CD4-positive, alpha-beta memory T cell (primary cell): ENCODE results near the gene SCN8A. TPM values are rescaled to one million over a fixed set of nuclear protein-coding genes. Genes with fewer than 3 reads are reported as not detected.

ENCODE experiments used
- CTCF ChIA-PET: fragments of 350-600 bp; sonication (Branson Sonifier 250); formaldehyde crosslinking; loops from one replicate; lab custom pipeline; 2021; ENCODE audit warnings: inconsistent platforms; ENCODE audit not compliant: partially characterized antibody; lab: Charles Lee
- POLR2A ChIA-PET: fragments of 350-600 bp; sonication (Branson Sonifier 250); formaldehyde crosslinking; loops from one replicate; lab custom pipeline; 2021; ENCODE audit not compliant: partially characterized antibody; lab: Charles Lee
- DNase-seq, 5 donors: peaks; one replicate each; pipeline versions ENCODE4 v3.0.0 to v3.0.0-alpha.2; 2020 to 2022; ENCODE audit warnings: mixed read lengths in 1 of 5
- H3K27ac ChIP-seq: one replicate; pipeline ENCODE4 v1.7.0; 2013; ENCODE audit warnings: low read depth, low read length
- H3K27me3 ChIP-seq: 2 replicates; pipeline ENCODE4 v1.7.0; 2013; ENCODE audit warnings: mild to moderate bottlenecking, low read length, moderate library complexity; ENCODE audit not compliant: insufficient read depth
- H3K36me3 ChIP-seq: 2 replicates; pipeline ENCODE4 v1.7.0; 2013; ENCODE audit warnings: mild to moderate bottlenecking, low read length, moderate library complexity; ENCODE audit not compliant: insufficient read depth
- H3K4me1 ChIP-seq: 2 replicates; pipeline ENCODE4 v1.7.0; 2013; ENCODE audit warnings: mild to moderate bottlenecking, low read length, moderate library complexity; ENCODE audit not compliant: insufficient read depth
- H3K4me3 ChIP-seq, 2 donors: one replicate each; pipeline ENCODE4 v1.7.0; 2013; ENCODE audit warnings: low read length in 2 of 2, mild to moderate bottlenecking in 1 of 2
- H3K9me3 ChIP-seq, 2 donors: one replicate each; pipeline ENCODE4 v1.7.0; 2013; ENCODE audit warnings: low read length in 2 of 2, control low read depth in 1 of 2; ENCODE audit not compliant: control insufficient read depth in 1 of 2
- H3K27ac Mint-ChIP-seq, 7 donors: one replicate each; pipeline ENCODE4 v1.8.0; 2020 to 2021; ENCODE audit warnings: mixed read lengths in 7 of 7, mild to moderate bottlenecking in 6 of 7, inconsistent platforms in 3 of 7, moderate library complexity in 3 of 7
- H3K27me3 Mint-ChIP-seq, 2 donors: one replicate each; pipeline ENCODE4 v1.8.0; 2020 to 2021; ENCODE audit warnings: mixed read lengths in 2 of 2
- H3K36me3 Mint-ChIP-seq, 2 donors: one replicate each; pipeline ENCODE4 v1.8.0; 2020 to 2021; ENCODE audit warnings: mixed read lengths in 2 of 2, inconsistent platforms in 1 of 2, mild to moderate bottlenecking in 1 of 2
- H3K4me1 Mint-ChIP-seq, 4 donors: one replicate each; pipeline ENCODE4 v1.8.0; 2020 to 2021; ENCODE audit warnings: mixed read lengths in 4 of 4, mild to moderate bottlenecking in 1 of 4
- H3K4me3 Mint-ChIP-seq, 8 donors: one replicate each; pipeline ENCODE4 v1.8.0; 2020 to 2021; ENCODE audit warnings: mixed read lengths in 8 of 8, mild to moderate bottlenecking in 7 of 8, moderate library complexity in 6 of 8, inconsistent platforms in 3 of 8
- H3K9me3 Mint-ChIP-seq, 8 donors: one replicate each; pipeline ENCODE4 v1.8.0; 2020 to 2021; ENCODE audit warnings: mixed read lengths in 8 of 8, mild to moderate bottlenecking in 5 of 8, inconsistent platforms in 3 of 8, moderate library complexity in 1 of 8
- intact Hi-C: fragments of 100-400 bp; cut with micrococcal nuclease; formaldehyde crosslinking; loops from one replicate; pipeline ENCODE4 v1.15.1; 2023
- polyA plus RNA-seq, 2 donors: library from polyadenylated mRNA; unstranded; fragments of 300-500 nt; fragmentation: Illumina TruSeq; gene quantifications; one replicate each; pipeline ENCODE4 v1.2.3, GENCODE V29; 2021
- total RNA-seq, 2 experiments: library from RNA; stranded (reverse); gene quantifications; one replicate each; pipeline ENCODE4 v1.2.3, GENCODE V29; 2021

SCN8A gene
- total and polyA plus RNA-seq, 4 experiments from 2014 or later: 0.04 to 1.00 (median 0.24) TPM

GRCh38 chr12:51689983-51690382 is 99.0 kb downstream of the SCN8A start:
- no peaks in the 10 kb centered on the region for H3K9me3 ChIP-seq
- ChIA-PET POLR2A (no interaction called here), CTCF (no interaction called here)
- no peak overlapping the region for H3K27ac ChIP-seq
- H3K4me3 Mint-ChIP-seq: no peak overlapping the region
- no peaks in the 10 kb centered on the region for H3K9me3 Mint-ChIP-seq
- H3K4me1 Mint-ChIP-seq: peaks cover 0 to 12% (median 3%) of the 10 kb centered on the region in 4 donors
- no peak overlapping the region for H3K27ac Mint-ChIP-seq
- H3K4me1 ChIP-seq: no peaks in the 10 kb centered on the region
- no peak for DNase-seq
- H3K27me3 ChIP-seq: no peaks in the 10 kb centered on the region
- H3K4me3 ChIP-seq: no peak overlapping the region
- H3K36me3 ChIP-seq: no peaks in the 10 kb centered on the region
- intact Hi-C loops: no loop called here
- no peaks in the 10 kb centered on the region for H3K27me3 Mint-ChIP-seq
- H3K36me3 Mint-ChIP-seq: no peaks in the 10 kb centered on the region

GRCh38 chr12:51692016-51692415 is 101.0 kb downstream of the SCN8A start:
- Histone ChIP-seq H3K9me3 (no peaks in the 10 kb centered on the region), H3K4me3 (no peak overlapping the region), H3K36me3 (no peaks in the 10 kb centered on the region), H3K27me3 (no peaks in the 10 kb centered on the region), H3K27ac (no peak overlapping the region), H3K4me1 (no peaks in the 10 kb centered on the region)
- H3K36me3 Mint-ChIP-seq: no peaks in the 10 kb centered on the region
- ChIA-PET POLR2A (no interaction called here), CTCF (interaction anchor here (1.2 kb wide), 1 partner anchor 10 kb away, joined by 3 read pairs; no protein-coding TSS in a partner anchor)
- H3K9me3 Mint-ChIP-seq: peaks cover 0 to 3% (median 0%) of the 10 kb centered on the region in 8 donors
- intact Hi-C loops: no loop called here
- no peak overlapping the region for H3K4me3 Mint-ChIP-seq
- peaks cover 0 to 4% of the 10 kb centered on the region in 2 donors for H3K27me3 Mint-ChIP-seq
- DNase-seq: no peak
- no peak overlapping the region for H3K27ac Mint-ChIP-seq
- H3K4me1 Mint-ChIP-seq: peaks cover 0 to 8% (median 2%) of the 10 kb centered on the region in 4 donors

GRCh38 chr12:51693569-51693968 is 102.5 kb downstream of the SCN8A start:
- no peaks in the 10 kb centered on the region for H3K27me3 ChIP-seq
- Mint-ChIP-seq H3K4me1 (no peaks in the 10 kb centered on the region), H3K27ac (no peak overlapping the region), H3K36me3 (no peaks in the 10 kb centered on the region), H3K27me3 (peaks cover 0 to 4% of the 10 kb centered on the region in 2 donors), H3K4me3 (no peak overlapping the region), H3K9me3 (peaks cover 0 to 3% (median 0%) of the 10 kb centered on the region in 8 donors)
- intact Hi-C loops: no loop called here
- POLR2A ChIA-PET: no interaction called here
- no peak for DNase-seq
- no peaks in the 10 kb centered on the region for H3K9me3 ChIP-seq
- no peaks in the 10 kb centered on the region for H3K36me3 ChIP-seq
- no peak overlapping the region for H3K4me3 ChIP-seq
- H3K27ac ChIP-seq: no peak overlapping the region
- CTCF ChIA-PET: no interaction called here
- H3K4me1 ChIP-seq: no peaks in the 10 kb centered on the region

GRCh38 chr12:51694146-51694545 is 103.1 kb downstream of the SCN8A start:
- no peak for DNase-seq
- Histone ChIP-seq H3K4me1 (no peaks in the 10 kb centered on the region), H3K27ac (no peak overlapping the region), H3K9me3 (no peaks in the 10 kb centered on the region), H3K36me3 (no peaks in the 10 kb centered on the region), H3K4me3 (no peak overlapping the region), H3K27me3 (no peaks in the 10 kb centered on the region)
- ChIA-PET CTCF (no interaction called here), POLR2A (no interaction called here)
- H3K36me3 Mint-ChIP-seq: no peaks in the 10 kb centered on the region
- no peak overlapping the region for H3K27ac Mint-ChIP-seq
- peaks cover 0 to 3% (median 0%) of the 10 kb centered on the region in 8 donors for H3K9me3 Mint-ChIP-seq
- no peaks in the 10 kb centered on the region for H3K4me1 Mint-ChIP-seq
- intact Hi-C loops: no loop called here
- H3K27me3 Mint-ChIP-seq: peaks cover 2 to 6% of the 10 kb centered on the region in 2 donors
- no peak overlapping the region for H3K4me3 Mint-ChIP-seq

- Mint-ChIP-seq H3K4me1 (no peaks in the 10 kb centered on the region), H3K27ac (no peak overlapping the region), H3K4me3 (no peak overlapping the region), H3K9me3 (peaks cover 0 to 3% (median 0%) of the 10 kb centered on the region in 8 donors), H3K27me3 (peaks cover 3 to 9% of the 10 kb centered on the region in 2 donors), H3K36me3 (no peaks in the 10 kb centered on the region)
- Histone ChIP-seq H3K27ac (no peak overlapping the region), H3K36me3 (no peaks in the 10 kb centered on the region), H3K27me3 (no peaks in the 10 kb centered on the region), H3K9me3 (no peaks in the 10 kb centered on the region), H3K4me1 (no peaks in the 10 kb centered on the region), H3K4me3 (no peak overlapping the region)
- no peak for DNase-seq
- intact Hi-C loops: no loop called here
- POLR2A ChIA-PET: no interaction called here
- CTCF ChIA-PET: interaction anchor here (0.7 to 1.6 kb wide), 2 partner anchors 14 to 16 kb away, joined by 3 to 5 read pairs; no protein-coding TSS in a partner anchor
Measured at GRCh38 chr12:51695241-51696010, 104.4 kb downstream of the SCN8A start.

GRCh38 chr12:51699219-51699618 is 108.2 kb downstream of the SCN8A start:
- no peak overlapping the region for H3K4me3 Mint-ChIP-seq
- H3K27me3 Mint-ChIP-seq: peaks cover 3 to 15% of the 10 kb centered on the region in 2 donors
- intact Hi-C loops: no loop called here
- H3K4me1 Mint-ChIP-seq: no peaks in the 10 kb centered on the region
- CTCF ChIA-PET: no interaction called here
- Histone ChIP-seq H3K27ac (no peak overlapping the region), H3K4me3 (no peak overlapping the region), H3K36me3 (no peaks in the 10 kb centered on the region), H3K9me3 (no peaks in the 10 kb centered on the region), H3K4me1 (no peaks in the 10 kb centered on the region), H3K27me3 (no peaks in the 10 kb centered on the region)
- no peak for DNase-seq
- H3K9me3 Mint-ChIP-seq: peaks cover 0 to 3% (median 0%) of the 10 kb centered on the region in 8 donors
- no peak overlapping the region for H3K27ac Mint-ChIP-seq
- no peaks in the 10 kb centered on the region for H3K36me3 Mint-ChIP-seq
- POLR2A ChIA-PET: no interaction called here

- Histone ChIP-seq H3K27ac (no peak overlapping the region), H3K4me3 (no peak overlapping the region), H3K4me1 (no peaks in the 10 kb centered on the region), H3K9me3 (no peaks in the 10 kb centered on the region), H3K36me3 (no peaks in the 10 kb centered on the region), H3K27me3 (no peaks in the 10 kb centered on the region)
- ChIA-PET CTCF (no interaction called here), POLR2A (no interaction called here)
- no peaks in the 10 kb centered on the region for H3K4me1 Mint-ChIP-seq
- no peaks in the 10 kb centered on the region for H3K36me3 Mint-ChIP-seq
- H3K9me3 Mint-ChIP-seq: no peaks in the 10 kb centered on the region
- peaks cover 3 to 14% of the 10 kb centered on the region in 2 donors for H3K27me3 Mint-ChIP-seq
- no peak overlapping the region for H3K4me3 Mint-ChIP-seq
- intact Hi-C loops: no loop called here
- no peak for DNase-seq
- H3K27ac Mint-ChIP-seq: no peak overlapping the region
Measured at GRCh38 chr12:51700887-51701286, 109.9 kb downstream of the SCN8A start.
